AG09319 (cell line): ENCODE data around the gene RASL12.
"Not testable (repeated sequence)": the region's sequence is repeated elsewhere in the genome, so short reads cannot be mapped to it uniquely, and the experiment has no call there.

Source experiments
- DNase-seq: peaks from one replicate; pipeline ENCODE4 v3.0.0-alpha.2; 2010; ENCODE audit warnings: low read depth; ENCODE audit errors: extremely low read depth
- TF ChIP-seq, protein P1 (sequence below): IDR thresholded peaks from 2 replicates; pipeline ENCODE4 v1.5.1; 2011; ENCODE audit warnings: low read depth, mild to moderate bottlenecking, inconsistent platforms, low read length, moderate library complexity

RASL12 gene

GRCh38 chr15:65095747-65096104 is 27.9 kb upstream of the RASL12 start:
- no peak for DNase-seq
- TF ChIP-seq, protein P1, sequence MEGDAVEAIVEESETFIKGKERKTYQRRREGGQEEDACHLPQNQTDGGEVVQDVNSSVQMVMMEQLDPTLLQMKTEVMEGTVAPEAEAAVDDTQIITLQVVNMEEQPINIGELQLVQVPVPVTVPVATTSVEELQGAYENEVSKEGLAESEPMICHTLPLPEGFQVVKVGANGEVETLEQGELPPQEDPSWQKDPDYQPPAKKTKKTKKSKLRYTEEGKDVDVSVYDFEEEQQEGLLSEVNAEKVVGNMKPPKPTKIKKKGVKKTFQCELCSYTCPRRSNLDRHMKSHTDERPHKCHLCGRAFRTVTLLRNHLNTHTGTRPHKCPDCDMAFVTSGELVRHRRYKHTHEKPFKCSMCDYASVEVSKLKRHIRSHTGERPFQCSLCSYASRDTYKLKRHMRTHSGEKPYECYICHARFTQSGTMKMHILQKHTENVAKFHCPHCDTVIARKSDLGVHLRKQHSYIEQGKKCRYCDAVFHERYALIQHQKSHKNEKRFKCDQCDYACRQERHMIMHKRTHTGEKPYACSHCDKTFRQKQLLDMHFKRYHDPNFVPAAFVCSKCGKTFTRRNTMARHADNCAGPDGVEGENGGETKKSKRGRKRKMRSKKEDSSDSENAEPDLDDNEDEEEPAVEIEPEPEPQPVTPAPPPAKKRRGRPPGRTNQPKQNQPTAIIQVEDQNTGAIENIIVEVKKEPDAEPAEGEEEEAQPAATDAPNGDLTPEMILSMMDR = no peak

DNA sequence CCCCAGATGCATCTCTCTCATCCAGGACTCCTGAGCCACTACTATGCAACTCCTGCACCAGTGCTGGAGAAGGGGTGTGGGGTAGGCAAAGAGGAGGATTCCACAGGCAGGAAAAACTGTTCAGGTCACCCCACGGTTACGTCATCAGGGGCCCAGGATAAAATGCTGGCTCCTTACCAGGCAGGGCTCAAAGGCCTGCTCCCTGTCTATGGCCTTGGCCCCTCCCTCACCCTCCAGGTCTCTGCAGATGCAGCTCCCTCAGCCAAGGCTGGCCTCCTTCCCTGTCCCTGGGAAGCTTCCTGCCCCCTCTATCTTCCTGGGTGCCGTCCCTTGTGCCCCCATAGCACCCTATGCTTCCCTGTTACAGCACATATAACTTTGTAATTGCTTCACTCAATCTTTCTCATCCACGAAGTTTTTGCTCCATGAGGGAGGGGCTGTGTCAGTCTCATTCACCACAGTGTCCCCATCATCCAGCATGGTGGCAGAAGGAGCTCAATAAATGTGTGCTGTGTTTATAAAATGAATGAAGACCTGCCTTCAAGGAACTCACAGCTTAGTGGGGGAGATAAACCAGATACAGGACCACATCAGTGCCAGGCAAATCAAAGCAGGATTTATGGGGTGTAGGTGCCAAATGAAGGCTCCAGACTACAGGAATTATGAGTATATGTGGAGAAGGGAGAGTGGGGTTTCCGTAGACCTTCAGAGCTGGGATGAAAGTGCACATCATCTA is 27.4 kb upstream of the RASL12 start:
- no peak for DNase-seq
- TF ChIP-seq, protein P1 = no peak

DNA sequence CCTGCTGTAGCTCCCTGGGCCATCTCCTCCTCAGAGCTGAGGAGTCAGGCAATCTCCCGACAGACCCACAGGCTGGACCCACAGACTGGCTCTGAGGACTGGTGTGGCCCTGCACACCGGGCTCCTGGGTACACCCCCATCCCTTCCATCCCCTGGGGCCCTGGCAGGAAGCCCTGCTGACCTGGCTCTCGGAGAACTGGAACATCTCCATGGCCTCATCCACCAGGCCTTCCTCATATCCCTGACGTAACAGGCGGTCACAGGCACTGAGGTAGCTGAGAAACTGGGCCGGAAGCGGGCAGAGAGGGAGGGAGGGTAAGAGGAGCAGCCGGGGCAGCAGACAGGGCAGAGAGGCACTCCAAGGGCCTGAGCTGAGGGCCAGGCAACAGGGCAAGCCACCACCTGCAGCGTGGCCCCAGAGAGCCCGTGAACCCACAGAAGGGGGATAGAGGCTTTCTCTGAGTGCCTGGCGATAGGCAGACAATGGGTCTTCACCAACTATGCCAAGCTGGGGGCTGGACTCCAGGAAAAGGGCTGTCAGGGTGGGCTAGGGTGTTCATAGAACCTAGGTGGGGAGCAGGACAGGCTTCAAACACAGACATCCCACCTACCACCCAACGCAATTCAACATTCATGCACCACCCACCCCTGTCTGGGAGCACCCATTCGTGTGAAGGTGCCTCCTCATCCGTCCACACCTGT is 26.7 kb upstream of the RASL12 start:
- TF ChIP-seq, protein P1 = no peak
- no peak for DNase-seq

GRCh38 chr15:65093793-65094170 is 26.0 kb upstream of the RASL12 start:
- DNase-seq = not testable (repeated sequence)

GRCh38 chr15:65092911-65093792 is 25.4 kb upstream of the RASL12 start:
- DNase-seq = no peak

DNA sequence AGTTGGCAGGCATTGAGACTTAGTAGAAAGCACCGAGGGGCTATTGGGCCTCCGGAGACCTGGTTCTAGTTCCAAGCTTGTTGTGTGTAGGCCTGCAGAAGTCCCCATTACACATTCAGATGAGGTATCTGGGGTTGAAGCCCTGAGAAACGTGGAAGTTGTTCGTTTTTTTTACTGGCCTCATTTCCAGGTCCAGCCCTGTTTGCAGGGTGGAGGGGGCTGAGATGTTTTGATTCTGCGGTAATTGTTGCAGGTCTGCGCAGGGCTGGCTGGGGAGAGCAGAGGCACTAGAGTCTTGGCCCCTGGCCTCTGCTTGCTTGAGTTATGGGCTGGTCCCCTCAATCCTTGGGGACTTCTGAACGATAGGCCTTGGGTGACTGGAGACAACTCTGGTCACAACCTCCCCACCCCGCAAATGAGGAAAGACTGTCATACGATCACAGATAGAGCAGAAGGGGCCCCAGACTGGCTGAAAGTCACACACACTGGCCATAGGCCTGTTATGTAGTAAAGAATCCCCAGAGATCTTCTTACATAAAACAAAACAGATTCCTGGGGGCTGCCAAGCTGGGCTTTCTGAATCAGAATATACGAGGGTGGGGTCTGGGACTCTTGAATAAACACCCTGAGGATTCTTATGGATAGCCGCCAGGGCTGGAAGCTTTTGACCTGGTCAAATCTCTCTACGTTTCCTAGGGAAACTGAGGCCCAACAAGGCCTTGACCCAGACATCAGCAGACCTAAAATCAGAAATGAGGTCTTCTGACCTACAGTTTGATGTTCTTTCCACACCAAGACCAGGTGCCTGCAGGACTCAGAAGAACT is 24.4 kb upstream of the RASL12 start:
- TF ChIP-seq, protein P1 = no peak
- no peak for DNase-seq

More at GRCh38 chr15:65092911-65093792, 25.4 kb upstream of the RASL12 start:
- TF ChIP-seq, protein P1 = no peak

- TF ChIP-seq, protein P1 = no peak
- DNase-seq = no peak
Observed at GRCh38 chr15:65089206-65089824, 21.5 kb upstream of the RASL12 start.
